Cardiac fibroblast (primary cell): ENCODE measurements around the gene OTUD3.
A peak's percentile ranks its signal among the peaks of the same experiment; 100 is the strongest.

Source experiments
- DNase-seq, 2 donors: peaks; one replicate each; pipeline versions ENCODE4 v3.0.0 to v3.0.0-alpha.2; 2010; ENCODE audit warnings: low read depth in 2 of 2
- H3K4me3 ChIP-seq, 2 donors: replicated peaks in 1 of 2; 1 replicate in 1 of 2; 2 replicates in 1 of 2; pipeline ENCODE4 v1.5.1; 2011; ENCODE audit warnings: low read depth in 2 of 2, low read length in 2 of 2, mild to moderate bottlenecking in 2 of 2, moderate library complexity in 1 of 2
- TF ChIP-seq, protein P1 (sequence below): IDR thresholded peaks from one replicate; pipeline ENCODE4 v1.5.1; 2011; ENCODE audit warnings: low read depth, mild to moderate bottlenecking, low read length, inconsistent platforms

Gene OTUD3

DNA sequence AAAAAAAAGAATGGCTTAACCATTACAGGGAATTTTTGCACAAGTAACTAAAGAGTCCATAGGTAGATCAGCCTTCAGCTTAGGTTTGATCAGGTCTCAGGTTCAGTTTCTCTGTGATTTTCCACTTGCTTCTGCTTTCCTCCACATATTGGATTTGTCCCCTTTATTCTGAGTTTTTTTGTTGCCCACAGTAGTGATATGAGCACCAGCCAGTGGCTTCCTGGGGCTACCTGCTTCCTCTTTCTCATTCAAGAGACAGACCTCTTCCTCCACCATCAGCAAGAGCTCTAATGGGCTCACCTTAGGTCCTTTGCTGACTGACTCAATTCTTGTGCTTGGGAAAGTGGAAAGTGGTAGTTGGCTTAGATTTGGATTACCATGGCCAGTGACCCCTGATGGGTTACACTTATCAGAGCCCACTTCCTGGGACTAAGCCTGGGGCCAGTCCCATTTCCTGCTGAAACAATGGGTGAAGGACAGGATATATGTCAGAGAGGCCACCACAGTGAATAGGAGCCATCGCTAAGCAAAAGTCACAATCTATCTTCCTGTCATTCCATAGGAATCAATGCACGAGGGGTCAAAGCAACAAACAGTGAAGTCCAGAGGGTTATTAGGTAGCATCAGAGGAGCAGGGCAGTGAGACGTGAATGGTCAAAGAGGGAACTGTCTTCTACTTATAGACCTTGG is 54.0 kb downstream of the OTUD3 start:
- DNase-seq, result no peak

DNA sequence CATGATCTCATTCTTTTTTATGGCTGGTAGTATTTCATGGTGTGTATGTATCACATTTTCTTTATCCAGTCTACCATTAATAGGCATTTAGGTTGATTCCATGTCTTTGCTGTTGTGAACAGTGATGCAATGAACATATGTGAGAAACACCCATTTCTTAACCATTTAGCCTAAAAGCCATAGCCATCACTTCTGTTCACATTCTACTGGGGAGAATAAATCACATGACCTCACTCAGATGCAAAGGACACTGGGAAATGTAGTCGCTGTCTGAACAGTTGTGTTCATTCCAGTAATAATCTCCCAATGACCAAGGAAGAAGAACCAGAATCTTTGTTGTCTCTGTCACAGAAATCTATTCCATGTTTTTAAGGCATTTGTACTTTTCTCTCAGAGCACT is 56.3 kb downstream of the OTUD3 start:
- TF ChIP-seq, protein P1, sequence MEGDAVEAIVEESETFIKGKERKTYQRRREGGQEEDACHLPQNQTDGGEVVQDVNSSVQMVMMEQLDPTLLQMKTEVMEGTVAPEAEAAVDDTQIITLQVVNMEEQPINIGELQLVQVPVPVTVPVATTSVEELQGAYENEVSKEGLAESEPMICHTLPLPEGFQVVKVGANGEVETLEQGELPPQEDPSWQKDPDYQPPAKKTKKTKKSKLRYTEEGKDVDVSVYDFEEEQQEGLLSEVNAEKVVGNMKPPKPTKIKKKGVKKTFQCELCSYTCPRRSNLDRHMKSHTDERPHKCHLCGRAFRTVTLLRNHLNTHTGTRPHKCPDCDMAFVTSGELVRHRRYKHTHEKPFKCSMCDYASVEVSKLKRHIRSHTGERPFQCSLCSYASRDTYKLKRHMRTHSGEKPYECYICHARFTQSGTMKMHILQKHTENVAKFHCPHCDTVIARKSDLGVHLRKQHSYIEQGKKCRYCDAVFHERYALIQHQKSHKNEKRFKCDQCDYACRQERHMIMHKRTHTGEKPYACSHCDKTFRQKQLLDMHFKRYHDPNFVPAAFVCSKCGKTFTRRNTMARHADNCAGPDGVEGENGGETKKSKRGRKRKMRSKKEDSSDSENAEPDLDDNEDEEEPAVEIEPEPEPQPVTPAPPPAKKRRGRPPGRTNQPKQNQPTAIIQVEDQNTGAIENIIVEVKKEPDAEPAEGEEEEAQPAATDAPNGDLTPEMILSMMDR, result no peak
- no peak overlapping the region for H3K4me3 ChIP-seq
- DNase-seq, result no peak

More for the DNA sequence above, 54.0 kb downstream of the OTUD3 start:
- TF ChIP-seq, protein P1, result no peak
- no peak overlapping the region for H3K4me3 ChIP-seq

DNA sequence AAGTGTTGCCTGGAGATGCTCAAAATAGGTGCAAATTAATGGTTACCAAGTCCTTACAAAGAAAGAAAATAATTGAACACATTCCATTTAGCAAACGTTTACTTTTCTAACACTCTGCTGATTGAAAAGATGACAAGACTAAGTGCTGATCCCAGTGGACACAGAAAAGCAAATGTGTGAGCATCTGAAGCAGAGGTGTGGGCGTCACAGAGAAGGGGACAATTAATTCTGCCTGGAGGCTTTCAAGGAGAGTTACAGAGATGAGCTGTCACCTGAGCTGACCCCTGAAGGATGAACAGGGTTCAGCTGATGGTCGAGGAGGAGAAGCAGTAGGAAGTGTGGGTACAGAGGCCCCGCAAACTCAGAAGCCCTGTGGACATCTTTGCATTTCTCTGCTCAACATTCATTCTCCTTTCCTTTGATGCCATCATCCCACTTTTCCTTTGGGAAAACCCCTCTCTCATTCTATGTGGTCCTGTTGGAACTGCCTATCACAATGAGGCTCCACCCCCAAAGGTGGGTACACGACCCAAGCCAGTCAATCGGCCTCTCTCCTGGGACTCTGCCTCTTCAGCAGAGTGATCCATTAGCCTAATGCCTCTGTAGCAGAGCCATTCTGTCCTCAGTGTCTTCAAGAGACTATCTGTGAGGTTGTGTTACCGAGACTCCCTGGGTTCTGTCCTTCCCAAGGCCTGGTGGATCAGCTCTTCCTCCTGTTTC is 58.5 kb downstream of the OTUD3 start:
- no peak for DNase-seq
- TF ChIP-seq, protein P1, result no peak
- no peak overlapping the region for H3K4me3 ChIP-seq

DNA sequence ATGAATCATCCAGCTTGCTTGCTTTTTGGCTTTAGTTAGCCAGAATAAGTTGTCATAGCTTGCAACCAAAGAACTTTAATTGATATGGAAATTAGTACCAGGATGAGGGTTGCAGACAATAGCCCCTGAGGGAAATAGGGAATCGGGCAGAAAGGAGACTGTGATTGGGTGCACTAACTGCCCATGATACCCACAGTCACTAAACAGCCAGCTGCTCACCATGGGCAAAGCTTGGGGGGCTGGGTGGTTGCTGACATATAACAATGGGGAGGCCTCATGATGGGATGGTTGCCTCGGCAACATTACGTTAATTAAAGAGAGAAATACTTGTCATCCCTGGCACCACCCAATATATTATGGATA is 59.0 kb downstream of the OTUD3 start:
- TF ChIP-seq, protein P1, result no peak
- no peak overlapping the region for H3K4me3 ChIP-seq
- DNase-seq, result no peak

DNA sequence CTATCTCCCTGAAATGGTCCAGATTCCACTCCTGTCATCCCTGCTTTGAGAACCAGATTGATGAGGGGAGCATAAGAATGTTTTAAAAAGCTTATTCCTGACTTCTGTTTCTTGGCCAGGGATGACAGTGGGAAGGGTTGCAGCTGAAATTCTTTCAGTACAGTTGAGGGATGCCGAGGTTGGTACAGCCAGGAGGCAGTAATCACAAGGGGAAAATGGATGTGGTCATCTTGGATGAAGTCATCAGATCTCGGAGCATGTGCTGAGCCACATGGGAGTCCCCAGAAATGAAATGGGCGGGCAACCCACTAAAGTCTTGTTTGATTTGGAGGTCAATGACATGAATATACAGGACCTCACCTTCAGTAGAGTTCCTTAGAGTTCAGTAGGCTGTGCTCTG is 59.9 kb downstream of the OTUD3 start:
- peak; percentile 10 to 11 for DNase-seq
- H3K4me3 ChIP-seq, result no peak overlapping the region
- TF ChIP-seq, protein P1, result no peak

DNA sequence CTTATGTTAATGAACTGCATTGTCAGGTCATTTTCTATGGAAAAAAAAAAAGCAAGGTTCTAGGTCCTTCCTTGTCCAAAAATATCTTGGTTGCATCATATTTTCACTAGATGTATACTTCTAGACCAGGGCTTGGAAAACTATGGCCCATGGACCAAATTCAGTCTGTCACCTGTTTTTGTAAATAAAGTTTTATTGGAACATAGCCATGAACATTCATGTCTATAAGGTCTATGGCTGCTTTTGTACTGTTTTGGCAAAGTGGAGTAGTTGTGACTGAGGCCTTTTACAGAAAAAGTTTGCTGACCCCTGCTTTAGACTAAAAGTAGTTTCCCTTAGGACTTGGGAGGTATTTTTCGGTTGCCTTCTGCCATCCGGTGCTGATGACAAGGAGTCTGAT is 60.5 kb downstream of the OTUD3 start:
- TF ChIP-seq, protein P1, result no peak
- no peak overlapping the region for H3K4me3 ChIP-seq
- no peak for DNase-seq
